IMR-90 (cell line): ENCODE data around the gene GNAZ. TPM values are rescaled to one million over a fixed set of nuclear protein-coding genes. Genes with fewer than 3 reads are reported as not detected.

Experiments
- ATAC-seq: fragments of 200-7000 bp; cut with Tn5 transposase; 2 replicates; pipeline ENCODE4 v1.9.1; 2020; ENCODE audit warnings: low read depth, mild to moderate bottlenecking, moderate library complexity
- BruUV-seq: library from RNA; stranded (reverse); fragments of 400-500 nt; replicated peaks from 2 replicates; lab custom pipeline; 2021; lab: Mats Ljungman, UMichigan
- CTCF ChIA-PET: fragments of 300-600 bp; formaldehyde crosslinking; extraction: SDS; loops from one replicate; lab custom pipeline; 2021; ENCODE audit warnings: antibody characterized with exemption; lab: Yijun Ruan, JAX
- POLR2A ChIA-PET: fragments of 300-600 bp; sonication (Branson Sonifier 250); formaldehyde crosslinking; loops from one replicate; lab custom pipeline; 2022; ENCODE audit warnings: antibody characterized with exemption; ENCODE audit not compliant: unreplicated experiment; lab: Charles Lee
- DNase-seq: peaks from one replicate; pipeline ENCODE4 v3.0.0; 2013
- H2AFZ ChIP-seq: replicated peaks from 2 replicates; pipeline ENCODE3; 2013; ENCODE audit warnings: low read length, mild to moderate bottlenecking; ENCODE audit not compliant: poor library complexity
- H2AK5ac ChIP-seq: 2 replicates; pipeline ENCODE4 v1.6.1; 2013; ENCODE audit warnings: low read depth, low read length, inconsistent platforms
- H2AK9ac ChIP-seq: replicated peaks from 2 replicates; pipeline ENCODE3; 2013; ENCODE audit warnings: mild to moderate bottlenecking, low read depth, low read length, moderate library complexity; ENCODE audit not compliant: poor library complexity
- H2BK120ac ChIP-seq: 2 replicates; pipeline ENCODE4 v1.6.1; 2013; ENCODE audit warnings: low read depth, low read length, inconsistent platforms
- H2BK15ac ChIP-seq: 3 replicates; pipeline ENCODE4 v1.6.1; 2013; ENCODE audit warnings: low read depth, low read length, inconsistent platforms
- H2BK20ac ChIP-seq: 2 replicates; pipeline ENCODE4 v1.6.1; 2013; ENCODE audit warnings: low read depth, mild to moderate bottlenecking, inconsistent platforms, low read length, moderate library complexity
- H2BK5ac ChIP-seq: 2 replicates; pipeline ENCODE4 v1.6.1; 2013; ENCODE audit warnings: mild to moderate bottlenecking, low read depth, low read length, inconsistent platforms; ENCODE audit not compliant: poor library complexity, severe bottlenecking
- H3K14ac ChIP-seq: replicated peaks from 2 replicates; pipeline ENCODE4 v1.6.1; 2013; ENCODE audit warnings: low read depth, low read length, inconsistent platforms
- H3K18ac ChIP-seq: 2 replicates; pipeline ENCODE4 v1.6.1; 2013; ENCODE audit warnings: low read depth, low read length, control low read depth
- H3K23ac ChIP-seq: 2 replicates; pipeline ENCODE4 v1.6.1; 2013; ENCODE audit warnings: low read depth, low read length, inconsistent platforms
- H3K27ac ChIP-seq: 2 replicates; pipeline ENCODE4 v1.5.1; 2013; ENCODE audit warnings: mild to moderate bottlenecking, control low read depth, low read length; ENCODE audit not compliant: insufficient read depth
- H3K27me3 ChIP-seq: 2 replicates; pipeline ENCODE4 v1.6.1; 2013; ENCODE audit warnings: low read length; ENCODE audit not compliant: control insufficient read depth, insufficient read depth
- H3K36me3 ChIP-seq: 2 replicates; pipeline ENCODE4 v1.6.1; 2013; ENCODE audit warnings: low read length, mixed read lengths; ENCODE audit not compliant: control insufficient read depth, insufficient read depth
- H3K4ac ChIP-seq: 2 replicates; pipeline ENCODE4 v1.6.1; 2013; ENCODE audit warnings: low read depth, low read length, inconsistent platforms
- H3K4me1 ChIP-seq: 2 replicates; pipeline ENCODE4 v1.6.1; 2013; ENCODE audit warnings: low read length, mixed read lengths; ENCODE audit not compliant: control insufficient read depth, insufficient read depth
- H3K4me2 ChIP-seq: 2 replicates; pipeline ENCODE4 v1.6.1; 2013; ENCODE audit warnings: low read depth, mild to moderate bottlenecking, control low read depth, low read length, moderate library complexity
- H3K4me3 ChIP-seq: 2 replicates; pipeline ENCODE4 v1.5.1; 2013; ENCODE audit warnings: low read depth, mild to moderate bottlenecking, control low read depth, low read length, moderate library complexity; ENCODE audit not compliant: insufficient read depth
- H3K56ac ChIP-seq: 2 replicates; pipeline ENCODE4 v1.6.1; 2013; ENCODE audit warnings: low read length, inconsistent platforms; ENCODE audit not compliant: insufficient read depth; ENCODE audit errors: extremely low read depth
- H3K79me1 ChIP-seq, 2 experiments: 2 replicates each; pipeline ENCODE4 v1.6.1; 2013; ENCODE audit warnings: low read length in 2 of 2, inconsistent platforms in 1 of 2, low read depth in 1 of 2
- H3K9ac ChIP-seq: 2 replicates; pipeline ENCODE4 v1.6.1; 2013; ENCODE audit warnings: low read depth, low read length, control low read depth
- H3K9me1 ChIP-seq: 2 replicates; pipeline ENCODE4 v1.6.1; 2013; ENCODE audit warnings: low read length, inconsistent platforms; ENCODE audit not compliant: insufficient read depth
- H3K9me3 ChIP-seq: 2 replicates; pipeline ENCODE4 v1.6.1; 2013; ENCODE audit warnings: low read length; ENCODE audit not compliant: control insufficient read depth, insufficient read depth
- H4K20me1 ChIP-seq: 2 replicates; pipeline ENCODE4 v1.6.1; 2013; ENCODE audit warnings: low read length, inconsistent platforms; ENCODE audit not compliant: insufficient read depth
- H4K5ac ChIP-seq: 2 replicates; pipeline ENCODE4 v1.6.1; 2013; ENCODE audit warnings: mild to moderate bottlenecking, low read depth, low read length, control low read depth
- H4K8ac ChIP-seq, 2 experiments: 2 replicates each; pipeline ENCODE4 v1.6.1; 2013; ENCODE audit warnings: low read depth in 2 of 2, low read length in 2 of 2, control low read depth in 1 of 2, inconsistent platforms in 1 of 2
- H4K91ac ChIP-seq: 2 replicates; pipeline ENCODE4 v1.6.1; 2013; ENCODE audit warnings: low read depth, low read length, inconsistent platforms; ENCODE audit not compliant: insufficient read depth
- BHLHE40 ChIP-seq: fragments of 150-350 bp; IDR thresholded peaks from 2 replicates; pipeline ENCODE4 v1.6.1; 2016; ENCODE audit warnings: mild to moderate bottlenecking, low read depth, low read length
- CHD1 ChIP-seq: IDR thresholded peaks from 2 replicates; pipeline ENCODE4 v1.6.1; 2012; ENCODE audit warnings: low read depth, low read length, improper control_type of control experiment
- ELK1 ChIP-seq: fragments of 150-350 bp; IDR thresholded peaks from 2 replicates; pipeline ENCODE4 v1.6.1; 2016; ENCODE audit warnings: low read depth, mild to moderate bottlenecking, low read length, moderate library complexity, borderline replicate concordance
- FOS ChIP-seq: fragments of 150-350 bp; IDR thresholded peaks from 2 replicates; pipeline ENCODE4 v1.6.1; 2016; ENCODE audit warnings: low read depth, low read length
- MAFK ChIP-seq: IDR thresholded peaks from 2 replicates; pipeline ENCODE4 v1.6.1; 2012; ENCODE audit warnings: low read depth, low read length, improper control_type of control experiment
- MAZ ChIP-seq: IDR thresholded peaks from 2 replicates; pipeline ENCODE4 v1.6.1; 2012; ENCODE audit warnings: low read depth, mild to moderate bottlenecking, low read length, improper control_type of control experiment, moderate library complexity, borderline replicate concordance
- MXI1 ChIP-seq: IDR thresholded peaks from 2 replicates; pipeline ENCODE4 v1.6.1; 2012; ENCODE audit warnings: low read depth, mild to moderate bottlenecking, low read length, moderate library complexity, borderline replicate concordance
- NFE2L2 ChIP-seq: fragments of 150-350 bp; IDR thresholded peaks from 2 replicates; pipeline ENCODE4 v1.6.1; 2016; ENCODE audit warnings: low read depth, mild to moderate bottlenecking, low read length
- POLR2A ChIP-seq: IDR thresholded peaks from 2 replicates; pipeline ENCODE4 v1.6.1; 2012; ENCODE audit warnings: mild to moderate bottlenecking, low read depth, low read length
- RAD21 ChIP-seq: IDR thresholded peaks from 2 replicates; pipeline ENCODE4 v1.6.1; 2012; ENCODE audit warnings: low read length, improper control_type of control experiment
- RCOR1 ChIP-seq: IDR thresholded peaks from 2 replicates; pipeline ENCODE4 v1.6.1; 2012; ENCODE audit warnings: mild to moderate bottlenecking, low read length, improper control_type of control experiment; ENCODE audit not compliant: insufficient replicate concordance
- RFX5 ChIP-seq: IDR thresholded peaks from 2 replicates; pipeline ENCODE4 v1.8.0; 2012; ENCODE audit warnings: low read depth, mild to moderate bottlenecking, low read length, moderate library complexity
- USF2 ChIP-seq: fragments of 150-350 bp; IDR thresholded peaks from 2 replicates; pipeline ENCODE4 v1.6.1; 2017; ENCODE audit warnings: mild to moderate bottlenecking, antibody characterized with exemption, low read length, low read depth
- WGBS, 2 experiments: methylation state at CpG; one replicate each; pipeline versions ENCODE4 v1.1.5 to v1.1.7; 2013; ENCODE audit warnings: missing lambda C conversion rate in 2 of 2; ENCODE audit not compliant: insufficient read length in 1 of 2; ENCODE audit errors: extremely low coverage in 2 of 2; 5-methylcytosine and 5-hydroxymethylcytosine counted together
- dilution Hi-C: fragments of 300-500 bp; cut with HindIII; formaldehyde crosslinking; loops from one replicate; pipeline ENCODE4 v1.14.3; 2018; ENCODE audit warnings: low sequenced_read_pairs; ENCODE audit not compliant: unreplicated experiment
- in situ Hi-C: fragments of 300-500 bp; cut with MboI; formaldehyde crosslinking; loops from 3 replicates; pipeline ENCODE4 v1.14.3; 2019; ENCODE audit warnings: low sequenced_read_pairs, inconsistent platforms, mixed read lengths
- intact Hi-C: fragments of 100-400 bp; cut with micrococcal nuclease; formaldehyde crosslinking; loops from 2 replicates; pipeline ENCODE4 v1.10.0; 2022
- polyA plus RNA-seq, 3 experiments: library from polyadenylated mRNA; depleted of rRNA; stranded (reverse); fragments of >200 nt; gene quantifications; 2 replicates each; pipeline ENCODE4 v1.2.3, GENCODE V29; 2012; ENCODE audit warnings: low replicate concordance in 1 of 3
- total RNA-seq: library from RNA; depleted of rRNA; stranded (reverse); fragments of >200 nt; gene quantifications from 2 replicates; pipeline ENCODE4 v1.2.3, GENCODE V29; 2012

GNAZ gene
- total and polyA plus RNA-seq, 2 of the 4 experiments (the other 2 are of a cell fraction) = 1.5 to 2.5 TPM

- CTCF ChIA-PET = no interaction called here
Measured at GRCh38 chr22:23094260-23094659, 23.9 kb downstream of the GNAZ start.

More at GRCh38 chr22:23094260-23094659, 23.9 kb downstream of the GNAZ start:
- Histone ChIP-seq H3K9ac (no peak overlapping the region), H2BK20ac (no peak overlapping the region), H2AFZ (no peak overlapping the region), H2BK5ac (no peak overlapping the region), H3K14ac (no peak overlapping the region), H3K4me3 (no peak overlapping the region), H3K9me3 (no peaks in the 10 kb centered on the region), H2AK5ac (no peak overlapping the region), H4K91ac (no peak overlapping the region), H4K20me1 (no peaks in the 10 kb centered on the region; the same call in 1 of the 2 replicates), H3K4me1 (no peaks in the 10 kb centered on the region), H3K36me3 (no peaks in the 10 kb centered on the region), H2BK15ac (no peak overlapping the region), H3K18ac (no peak overlapping the region), H4K5ac (no peak overlapping the region), H3K9me1 (no peaks in the 10 kb centered on the region), H4K8ac (no peak overlapping the region), H3K27me3 (no peaks in the 10 kb centered on the region), H3K56ac (no peak overlapping the region; the same call in 1 of the 2 replicates), H3K79me1 (no peaks in the 10 kb centered on the region), H3K23ac (no peak overlapping the region), H2BK120ac (no peak overlapping the region), H3K4ac (no peak overlapping the region), H2AK9ac (no peak overlapping the region), H3K4me2 (no peak overlapping the region), H3K27ac (no peak overlapping the region)
- no peak for ATAC-seq
- intact Hi-C loops (no loop called here), in situ Hi-C loops (no loop called here), dilution Hi-C loops (no loop called here)
- BruUV-seq = no TSS peak
- no peak for DNase-seq
- 70% methylated on average over 5 of the region's 9 CpGs; no CpG with 5 or more reads in 1 of the 2 experiments for WGBS, 2 experiments
- POLR2A ChIA-PET = no interaction called here
- TF ChIP-seq RAD21 = no peak
- no peak for TF ChIP-seq POLR2A
- TF ChIP-seq FOS = no peak
- TF ChIP-seq ELK1 = no peak
- TF ChIP-seq RFX5 = no peak
- no peak for TF ChIP-seq MAZ
- TF ChIP-seq NFE2L2 = no peak
- TF ChIP-seq RCOR1 = no peak
- TF ChIP-seq MXI1 = no peak
- TF ChIP-seq CHD1 = no peak
- no peak for TF ChIP-seq USF2
- TF ChIP-seq MAFK = no peak
- TF ChIP-seq BHLHE40 = no peak
